CD4-positive, alpha-beta T cell treated with Interferon alpha-2 for 1 hour (primary cell): ENCODE data around the gene SUPT20H.
"Not testable (repeated sequence)": the region's sequence is repeated elsewhere in the genome, so short reads cannot be mapped to it uniquely, and the experiment has no call there.

Experiments
- DNase-seq, 2 donors: peaks; one replicate each; pipeline ENCODE4 v3.0.0-alpha.2; 2020 to 2022

SUPT20H gene

DNA sequence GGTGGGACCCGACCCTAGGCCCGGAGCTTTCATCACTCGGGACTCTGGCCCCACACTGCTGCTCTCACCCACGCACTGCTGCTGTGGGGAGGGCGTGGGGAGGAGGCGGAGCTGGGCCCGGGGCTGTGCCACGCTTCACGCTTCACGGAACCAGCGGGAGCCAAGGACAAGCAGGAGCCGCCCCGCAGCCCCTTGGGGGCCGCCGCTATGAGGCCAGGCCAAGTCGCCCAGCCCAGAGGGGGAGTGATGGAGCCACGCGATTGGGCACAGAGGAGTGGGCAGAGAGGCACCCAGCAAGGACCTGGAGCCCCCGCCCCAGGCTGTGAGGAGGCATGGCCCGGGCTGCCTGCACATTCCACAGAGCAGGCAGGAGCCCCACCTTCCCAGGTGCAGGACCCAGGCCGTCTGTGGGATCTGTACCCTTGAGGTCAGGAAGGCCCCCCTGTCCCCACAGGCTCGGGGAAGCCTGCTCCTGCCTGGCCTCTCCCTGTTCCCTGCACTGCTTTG lies 10.2 kb upstream of the SUPT20H start:
- DNase-seq = no peak

GRCh38 chr13:37068962-37069361 lies 9.5 kb upstream of the SUPT20H start:
- DNase-seq = no peak

- no peak for DNase-seq
These were observed 8.4 kb upstream of the SUPT20H start for GRCh38 chr13:37067874-37068273.

DNA sequence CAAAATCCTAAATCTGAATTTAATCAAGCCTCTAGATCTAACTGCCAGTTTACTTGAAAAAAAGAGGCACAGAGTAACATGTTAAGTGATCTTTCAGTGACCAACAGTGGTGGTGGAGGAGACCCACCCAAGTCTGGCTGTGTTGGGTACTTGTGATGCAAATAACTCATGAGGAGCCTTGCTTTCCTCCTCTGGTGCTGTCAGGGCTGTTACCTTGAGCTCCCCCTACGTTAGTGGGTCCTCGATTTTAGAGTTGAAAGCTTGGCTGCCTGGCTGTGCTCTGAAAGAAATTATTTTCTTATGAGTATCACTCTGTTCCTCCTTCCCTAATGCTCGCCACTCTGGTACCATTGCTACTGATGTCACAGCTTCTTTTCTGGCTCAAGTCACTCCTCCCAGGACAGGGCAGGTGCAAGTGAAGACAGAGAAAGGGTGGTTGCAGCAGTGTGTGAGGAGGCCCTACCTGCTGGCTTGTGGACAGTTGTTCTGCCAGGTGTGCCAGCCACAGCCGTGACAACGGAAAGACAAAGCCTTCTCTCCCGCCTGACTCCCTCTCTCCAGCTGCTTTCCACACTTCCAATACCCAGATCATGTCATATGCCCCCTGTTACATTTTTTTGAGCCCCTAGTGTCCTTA lies 6.5 kb upstream of the SUPT20H start:
- no peak for DNase-seq

DNA sequence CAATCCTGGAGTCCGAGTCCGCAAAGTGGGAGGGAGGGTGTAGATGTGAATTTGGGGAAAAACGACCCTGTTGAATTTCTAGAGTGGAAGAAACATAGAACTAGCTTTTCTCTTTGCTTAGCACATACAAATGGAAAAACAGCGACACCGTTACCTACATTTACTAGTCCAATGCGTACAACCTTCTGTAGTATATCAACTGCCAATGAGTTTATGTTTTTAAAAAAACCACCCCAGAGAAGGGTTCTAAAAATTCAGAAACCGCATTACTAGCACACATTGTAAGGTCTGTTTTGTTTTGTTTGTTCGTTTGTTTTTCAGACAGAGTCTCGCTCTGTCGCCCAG lies 332 bp upstream of the SUPT20H start:
- DNase-seq = no peak

- DNase-seq = not testable (repeated sequence)
These were observed 3.3 kb downstream of the SUPT20H start for GRCh38 chr13:37056228-37056627.

DNA sequence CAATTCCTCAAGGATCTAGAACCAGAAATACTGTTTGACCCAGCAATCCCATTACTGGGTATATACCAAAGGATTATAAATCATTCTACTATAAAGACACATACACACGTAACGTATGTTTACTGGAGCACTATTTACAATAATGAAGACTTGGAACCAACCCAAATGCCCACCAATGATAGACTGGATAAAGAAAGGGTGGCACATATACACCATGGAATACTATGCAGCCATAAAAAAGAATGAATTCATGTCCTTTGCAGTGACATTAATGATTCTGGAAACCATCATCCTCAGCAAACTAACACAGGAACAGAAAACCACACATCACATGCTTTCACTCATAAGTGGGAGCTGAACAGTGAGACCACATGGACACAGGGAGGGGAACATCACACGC lies 6.4 kb downstream of the SUPT20H start:
- not testable (repeated sequence) for DNase-seq

DNA sequence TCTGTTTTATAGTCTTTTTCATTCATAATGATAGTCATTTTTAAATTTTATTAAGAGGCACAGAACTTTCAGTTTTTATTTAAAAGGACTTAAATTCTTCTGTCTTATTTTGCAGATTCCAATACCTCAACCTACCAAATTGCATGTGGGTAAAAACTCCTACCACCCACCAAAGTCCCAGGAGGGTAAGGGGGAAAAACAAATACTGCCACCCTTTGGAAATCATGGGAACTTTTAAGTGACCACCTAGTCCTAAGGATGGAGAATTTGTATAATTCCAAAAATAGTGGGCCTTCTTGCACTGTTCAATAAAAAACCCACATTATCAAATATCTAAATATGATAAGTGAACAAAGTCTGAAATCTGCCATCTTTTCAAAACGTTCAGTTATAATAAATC lies 9.7 kb downstream of the SUPT20H start:
- DNase-seq = no peak

DNA sequence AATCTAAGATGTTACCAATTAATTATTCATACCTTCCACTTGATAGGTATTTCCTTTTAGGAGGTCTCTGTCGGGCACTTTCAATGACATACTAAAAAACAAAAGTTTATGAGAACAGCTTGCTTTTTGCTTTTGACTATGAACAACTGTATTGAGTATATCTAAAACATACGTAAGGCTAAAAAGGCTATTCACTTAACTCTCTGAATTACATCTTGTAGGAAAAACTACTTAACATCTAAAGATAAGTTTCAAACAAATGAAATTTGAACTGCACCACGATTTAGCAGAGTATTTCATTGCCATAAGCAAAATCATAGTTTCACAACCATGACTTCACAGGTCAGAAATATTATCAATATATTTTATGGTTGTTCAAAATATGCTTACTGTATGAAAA lies 11.6 kb downstream of the SUPT20H start:
- no peak for DNase-seq

GRCh38 chr13:37047032-37047431 lies 12.5 kb downstream of the SUPT20H start:
- DNase-seq = no peak

DNA sequence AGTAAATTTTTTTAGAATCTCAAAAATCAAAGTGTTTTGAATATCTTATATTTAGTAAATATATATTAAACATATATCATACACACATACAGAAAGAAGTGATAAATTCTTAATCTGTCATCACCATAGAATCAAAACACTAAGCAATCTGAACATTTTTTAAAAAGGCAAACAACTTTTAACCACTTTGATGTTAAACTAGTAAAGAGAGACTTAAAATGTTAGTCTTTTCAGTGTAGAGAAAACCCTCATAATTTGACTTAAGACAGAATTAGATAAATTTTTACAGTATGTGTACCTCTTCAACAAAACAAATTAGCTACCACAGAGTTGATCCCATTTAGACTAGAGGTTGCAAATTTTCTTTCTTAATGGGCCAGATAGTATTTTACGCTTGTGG lies 13.4 kb downstream of the SUPT20H start:
- no peak for DNase-seq

- no peak for DNase-seq
These were observed 18.7 kb downstream of the SUPT20H start for GRCh38 chr13:37040789-37041188.

DNA sequence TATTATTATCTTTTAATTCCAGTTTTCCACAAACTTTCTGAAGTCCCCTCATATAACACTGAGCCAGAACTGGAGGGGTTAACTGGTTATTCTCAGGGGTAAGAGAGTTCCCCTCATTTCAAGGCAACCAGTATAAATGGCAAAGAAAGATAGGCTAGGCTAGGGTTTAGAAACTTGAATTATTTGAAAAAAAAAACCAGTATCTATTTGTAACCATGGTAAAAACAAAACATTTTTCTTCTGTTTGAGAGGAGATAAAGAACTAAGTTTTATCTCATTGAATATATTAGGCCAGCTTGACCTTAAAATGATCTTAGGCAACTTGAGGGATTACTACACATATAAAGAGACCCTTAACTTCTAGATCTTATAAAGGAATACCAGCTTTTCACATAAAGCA lies 19.6 kb downstream of the SUPT20H start:
- no peak for DNase-seq

GRCh38 chr13:37037241-37037640 lies 22.2 kb downstream of the SUPT20H start:
- no peak for DNase-seq

DNA sequence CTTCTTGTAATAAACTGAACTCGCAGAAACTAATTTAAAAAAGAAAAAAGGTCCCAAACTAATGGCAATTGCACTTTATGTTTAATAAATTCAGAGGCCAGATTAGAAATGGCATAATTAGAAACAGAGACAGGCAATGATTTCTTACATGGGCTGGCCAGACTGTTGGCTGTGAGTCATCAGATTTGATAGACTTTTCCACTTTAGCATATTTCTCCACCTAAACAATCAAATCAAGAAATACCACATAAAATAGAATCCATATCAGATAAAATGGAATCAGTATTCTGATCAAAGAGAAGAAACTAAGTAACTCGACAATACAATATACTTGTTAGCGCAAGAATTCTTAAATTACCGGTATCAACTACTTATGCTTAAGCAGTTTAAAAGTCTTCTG lies 29.9 kb downstream of the SUPT20H start:
- no peak for DNase-seq

DNA sequence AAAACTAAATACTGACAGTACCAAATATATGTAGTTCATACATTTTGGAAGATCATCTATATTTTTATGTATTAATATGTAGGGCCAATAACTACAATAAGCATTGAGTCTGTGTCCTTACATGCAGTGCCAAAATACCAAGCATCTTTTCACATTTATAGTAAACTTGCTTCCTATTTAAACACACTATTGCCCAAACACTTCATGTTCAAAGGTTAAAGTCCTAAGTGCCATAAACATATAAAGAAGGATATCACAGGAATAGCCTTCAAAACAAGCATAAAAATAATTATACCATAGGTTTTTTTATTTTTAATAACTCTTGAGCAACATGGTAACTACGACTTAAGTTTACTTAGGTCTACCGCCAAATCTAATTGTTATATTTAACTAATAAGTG lies 31.8 kb downstream of the SUPT20H start:
- DNase-seq = no peak

DNA sequence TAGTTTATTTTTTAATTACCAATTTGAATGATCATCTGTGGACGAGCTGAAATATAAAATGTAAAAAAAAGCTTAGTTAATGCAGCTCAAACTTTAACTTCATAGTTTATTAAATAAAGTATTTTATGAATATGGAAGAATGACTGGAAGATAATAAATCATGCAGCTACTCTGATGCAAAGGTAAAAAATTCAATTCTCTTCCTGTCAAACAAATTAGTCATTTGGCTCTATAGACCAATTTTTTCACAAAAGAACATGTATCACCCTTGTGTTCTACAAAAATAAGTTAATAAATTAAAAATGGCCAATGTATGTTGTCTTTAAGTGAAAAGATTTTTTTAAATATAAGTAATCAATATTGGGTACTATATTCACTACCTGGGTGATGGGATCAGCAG lies 32.7 kb downstream of the SUPT20H start:
- DNase-seq = no peak

GRCh38 chr13:37023871-37024270 lies 35.6 kb downstream of the SUPT20H start:
- DNase-seq = no peak

GRCh38 chr13:37014609-37015008 lies 44.9 kb downstream of the SUPT20H start:
- DNase-seq = no peak

- no peak for DNase-seq
These were observed 47.7 kb downstream of the SUPT20H start for GRCh38 chr13:37011788-37012187.

DNA sequence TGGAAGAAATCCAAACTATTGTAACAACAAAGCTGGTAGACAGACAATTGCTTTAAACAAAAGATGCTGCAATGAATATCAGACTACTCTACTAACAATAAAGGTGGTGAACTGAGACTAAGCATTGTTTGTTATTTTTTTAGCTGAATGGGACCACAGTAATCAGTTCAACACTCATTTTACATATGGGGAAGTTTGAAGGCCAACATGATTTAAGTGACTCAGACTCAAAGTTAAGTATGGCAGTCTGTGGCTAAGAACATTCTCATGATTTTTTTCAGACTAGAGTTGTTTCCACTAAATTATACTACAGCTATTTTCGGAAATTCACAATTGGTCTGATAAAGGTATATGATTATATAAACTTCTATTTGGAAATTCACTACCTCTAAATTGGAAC lies 48.5 kb downstream of the SUPT20H start:
- no peak for DNase-seq

GRCh38 chr13:37010424-37010823 lies 49.1 kb downstream of the SUPT20H start:
- no peak for DNase-seq

GRCh38 chr13:37009692-37010091 lies 49.8 kb downstream of the SUPT20H start:
- DNase-seq = no peak

DNA sequence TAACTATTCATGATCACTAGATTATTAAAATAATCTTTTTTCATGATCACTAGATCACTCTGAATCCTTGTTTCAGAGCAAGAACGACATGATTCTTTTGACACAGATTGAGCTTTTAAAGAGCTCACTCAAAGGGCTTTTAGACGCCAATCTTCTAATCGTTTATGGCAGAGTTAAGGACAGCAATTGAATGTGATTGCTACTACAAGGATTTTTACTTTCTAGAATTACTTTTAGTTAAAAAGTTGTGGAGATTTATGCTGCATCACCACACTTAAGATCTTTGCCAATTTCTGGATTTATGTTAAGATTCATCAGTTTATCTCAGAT lies 57.6 kb downstream of the SUPT20H start:
- DNase-seq = no peak

GRCh38 chr13:36999054-36999714 lies 60.3 kb downstream of the SUPT20H start, which contains the start of gene ALG5:
Gene ALG5, minus strand, starts transcription at chr13:36999340. Its CDS starts 40 bp downstream, at chr13:36999300.
- DNase-seq = peak; percentile 91 to 95
